GM10248 (cell line): Measurements from ENCODE around the gene FRMD5.
"Not testable (repeated sequence)": the region's sequence is repeated elsewhere in the genome, so short reads cannot be mapped to it uniquely, and the experiment has no call there.

Experiments used
- CTCF ChIA-PET: fragments of 300-600 bp; sonication (Branson Sonifier 250); formaldehyde crosslinking; extraction: SDS; loops from one replicate; lab custom pipeline; 2021; ENCODE audit warnings: antibody characterized with exemption; lab: Yijun Ruan, JAX
- POLR2A ChIA-PET: fragments of 350-650 bp; sonication (Branson Sonifier 250); formaldehyde crosslinking; extraction: SDS; loops from one replicate; lab custom pipeline; 2020; ENCODE audit warnings: antibody characterized with exemption; lab: Yijun Ruan, JAX
- DNase-seq: peaks from one replicate; pipeline ENCODE4 v3.0.0; 2012; ENCODE audit errors: extremely low spot score
- CTCF ChIP-seq: IDR thresholded peaks from 2 replicates; pipeline ENCODE4 v1.5.1; 2012; ENCODE audit warnings: mild to moderate bottlenecking, low read depth; ENCODE audit errors: extremely low read depth, missing control alignments, control extremely low read depth

The FRMD5 gene

GRCh38 chr15:44195151-44195740 lies at the start of gene FRMD5:
TSS of gene FRMD5 (minus strand) at chr15:44195271.
- TF ChIP-seq CTCF, result no peak
- ChIA-PET CTCF (interaction anchor here (0.9 kb wide), 1 partner anchor 67 kb away, joined by 3 read pairs; no protein-coding TSS in a partner anchor), POLR2A (no interaction called here)
- DNase-seq, result peak; percentile 92

GRCh38 chr15:44243829-44244228 lies 48.8 kb upstream of the FRMD5 start:
- no peak for TF ChIP-seq CTCF
- ChIA-PET CTCF (no interaction called here), POLR2A (no interaction called here)
- no peak for DNase-seq

GRCh38 chr15:44243141-44243540 lies 48.1 kb upstream of the FRMD5 start:
- no peak for DNase-seq
- ChIA-PET CTCF (no interaction called here), POLR2A (no interaction called here)
- TF ChIP-seq CTCF, result no peak

GRCh38 chr15:44231842-44232241 lies 36.8 kb upstream of the FRMD5 start:
- CTCF ChIA-PET, result interaction anchor here (1.3 to 1.9 kb wide), 2 partner anchors 9 to 11 kb away, joined by 4 to 8 read pairs; no protein-coding TSS in a partner anchor
- no peak for DNase-seq
- POLR2A ChIA-PET, result no interaction called here
- no peak for TF ChIP-seq CTCF

GRCh38 chr15:44229301-44229700 lies 34.2 kb upstream of the FRMD5 start:
- DNase-seq, CTCF ChIA-PET, POLR2A ChIA-PET: not testable (repeated sequence)

- ChIA-PET POLR2A (no interaction called here), CTCF (no interaction called here)
- no peak for DNase-seq
- no peak for TF ChIP-seq CTCF
These were observed 32.5 kb upstream of the FRMD5 start for GRCh38 chr15:44227584-44227983.

- POLR2A ChIA-PET, DNase-seq, CTCF ChIA-PET: not testable (repeated sequence)
These were observed 31.9 kb upstream of the FRMD5 start for GRCh38 chr15:44227001-44227400.
